Erythroblast (primary cell): ENCODE data around the gene TMEM176A.

Source experiments
- GATA1 ChIP-seq: IDR thresholded peaks from 2 replicates; pipeline ENCODE4 v1.6.1; 2011; ENCODE audit warnings: low read depth, mild to moderate bottlenecking, control low read depth, low read length, moderate library complexity
- POLR2A ChIP-seq: IDR thresholded peaks from 2 replicates; pipeline ENCODE4 v1.6.1; 2011; ENCODE audit warnings: mild to moderate bottlenecking, low read length

DNA sequence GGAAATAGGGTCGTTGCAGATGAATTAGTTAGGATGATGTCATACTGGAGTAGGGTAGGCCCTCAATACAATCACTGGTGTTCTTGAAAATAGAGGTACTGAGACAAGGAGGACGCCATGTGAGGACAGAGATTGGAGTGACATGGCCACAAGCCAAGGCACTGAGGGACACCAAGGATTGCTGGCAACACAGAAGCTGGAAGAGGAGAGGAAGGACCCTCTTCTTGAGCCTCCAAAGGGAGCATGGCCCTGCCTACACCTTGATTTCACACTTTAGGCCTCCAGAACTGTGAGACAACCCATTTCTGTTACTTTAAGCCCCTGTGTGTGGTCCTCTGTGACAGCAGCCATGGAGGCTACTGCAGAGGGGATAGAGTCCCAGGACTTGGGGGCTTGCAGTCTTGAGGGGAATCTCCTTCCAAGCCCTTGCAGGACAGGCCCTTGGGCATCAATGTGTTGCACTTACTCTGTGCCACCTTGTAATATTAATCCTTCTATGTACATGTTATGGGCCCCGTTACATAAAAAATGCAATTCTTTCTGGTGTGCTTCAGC lies 48.1 kb downstream of the TMEM176A start:
- TF ChIP-seq POLR2A (no peak), GATA1 (no peak)
